Glutamatergic neuron (in vitro differentiated cells): ENCODE data around the gene GLRA3. TPM values are rescaled to one million over a fixed set of nuclear protein-coding genes. Genes with fewer than 3 reads are reported as not detected.

ENCODE experiments used
- DNase-seq: peaks from one replicate; pipeline ENCODE4 v3.0.0; 2022
- H3K27ac Mint-ChIP-seq: one replicate; pipeline ENCODE4 v1.8.0; 2020; ENCODE audit warnings: mild to moderate bottlenecking, mixed read lengths, inconsistent platforms; ENCODE audit not compliant: unreplicated experiment
- H3K27me3 Mint-ChIP-seq: one replicate; pipeline ENCODE4 v1.8.0; 2020; ENCODE audit warnings: mild to moderate bottlenecking, moderate library complexity, mixed read lengths, inconsistent platforms; ENCODE audit not compliant: unreplicated experiment
- H3K36me3 Mint-ChIP-seq: one replicate; pipeline ENCODE4 v1.8.0; 2020; ENCODE audit warnings: mild to moderate bottlenecking, mixed read lengths, inconsistent platforms; ENCODE audit not compliant: unreplicated experiment
- H3K4me1 Mint-ChIP-seq: one replicate; pipeline ENCODE4 v1.8.0; 2020; ENCODE audit warnings: mild to moderate bottlenecking, low read depth, mixed read lengths, inconsistent platforms; ENCODE audit not compliant: unreplicated experiment
- H3K4me3 Mint-ChIP-seq: one replicate; pipeline ENCODE4 v1.8.0; 2020; ENCODE audit warnings: mild to moderate bottlenecking, mixed read lengths, inconsistent platforms; ENCODE audit not compliant: unreplicated experiment
- H3K9me3 Mint-ChIP-seq: one replicate; pipeline ENCODE4 v1.8.0; 2020; ENCODE audit warnings: mild to moderate bottlenecking, moderate library complexity, mixed read lengths, inconsistent platforms; ENCODE audit not compliant: unreplicated experiment
- CTCF ChIP-seq: fragments of 200-600 bp; sonication (generic); IDR thresholded peaks from one replicate; pipeline ENCODE4 v1.5.0; 2021; ENCODE audit not compliant: partially characterized antibody, unreplicated experiment
- total RNA-seq: library from RNA; stranded (reverse); fragmentation: NEBNext Ultra II Directional; extraction: Animal tissue kit (Norgen Biotek cat#: 25700); gene quantifications from one replicate; pipeline ENCODE4 v1.2.1, GENCODE V29; 2021; ENCODE audit not compliant: unreplicated experiment

GLRA3 gene
- total RNA-seq, 1 donor from 2014 or later: not detected

- H3K36me3 Mint-ChIP-seq: no peaks in the 10 kb centered on the region
- no peaks in the 10 kb centered on the region for H3K9me3 Mint-ChIP-seq
- no peak overlapping the region for H3K4me3 Mint-ChIP-seq
- TF ChIP-seq CTCF: no peak
- DNase-seq: no peak
- no peaks in the 10 kb centered on the region for H3K4me1 Mint-ChIP-seq
- H3K27me3 Mint-ChIP-seq: no peaks in the 10 kb centered on the region
- no peak overlapping the region for H3K27ac Mint-ChIP-seq
These were observed 77.0 kb downstream of the GLRA3 start for GRCh38 chr4:174752026-174752425.

- no peak for DNase-seq
- no peaks in the 10 kb centered on the region for H3K27me3 Mint-ChIP-seq
- no peaks in the 10 kb centered on the region for H3K36me3 Mint-ChIP-seq
- H3K4me1 Mint-ChIP-seq: no peaks in the 10 kb centered on the region
- H3K9me3 Mint-ChIP-seq: peaks cover 3% of the 10 kb centered on the region
- no peak overlapping the region for H3K4me3 Mint-ChIP-seq
- TF ChIP-seq CTCF: no peak
- H3K27ac Mint-ChIP-seq: no peak overlapping the region
These were observed 80.0 kb downstream of the GLRA3 start for GRCh38 chr4:174749091-174749490.

GRCh38 chr4:174746710-174747109 lies 82.3 kb downstream of the GLRA3 start:
- no peak for DNase-seq
- H3K27me3 Mint-ChIP-seq: no peaks in the 10 kb centered on the region
- H3K9me3 Mint-ChIP-seq: peaks cover 3% of the 10 kb centered on the region
- H3K4me3 Mint-ChIP-seq: no peak overlapping the region
- no peak overlapping the region for H3K27ac Mint-ChIP-seq
- no peaks in the 10 kb centered on the region for H3K36me3 Mint-ChIP-seq
- H3K4me1 Mint-ChIP-seq: no peaks in the 10 kb centered on the region
- TF ChIP-seq CTCF: no peak

- Mint-ChIP-seq H3K9me3 (peaks cover 3% of the 10 kb centered on the region), H3K4me3 (no peak overlapping the region), H3K4me1 (no peaks in the 10 kb centered on the region), H3K36me3 (no peaks in the 10 kb centered on the region), H3K27ac (no peak overlapping the region), H3K27me3 (no peaks in the 10 kb centered on the region)
- no peak for TF ChIP-seq CTCF
- DNase-seq: no peak
These were observed 86.5 kb downstream of the GLRA3 start for GRCh38 chr4:174742561-174742960.

GRCh38 chr4:174739576-174739975 lies 89.5 kb downstream of the GLRA3 start:
- Mint-ChIP-seq H3K4me3 (no peak overlapping the region), H3K4me1 (no peaks in the 10 kb centered on the region), H3K27ac (no peak overlapping the region), H3K27me3 (no peaks in the 10 kb centered on the region), H3K36me3 (no peaks in the 10 kb centered on the region), H3K9me3 (peaks cover 3% of the 10 kb centered on the region)
- TF ChIP-seq CTCF: no peak
- no peak for DNase-seq
